GM21717 (cell line): Measurements from ENCODE around the gene TRABD2B.

Experiments used
- ATAC-seq: cut with Tn5 transposase; IDR thresholded peaks from one replicate; pipeline ENCODE4 v1.9.1; 2021; ENCODE audit warnings: mild to moderate bottlenecking, moderate library complexity; ENCODE audit not compliant: unreplicated experiment

TRABD2B gene

GRCh38 chr1:47914218-47914938 is 82.8 kb downstream of the TRABD2B start:
- ATAC-seq: no peak

GRCh38 chr1:47913225-47913823 is 83.9 kb downstream of the TRABD2B start:
- ATAC-seq: no peak

- no peak for ATAC-seq
These were observed 84.4 kb downstream of the TRABD2B start for GRCh38 chr1:47912756-47913155.

- no peak for ATAC-seq
These were observed 85.3 kb downstream of the TRABD2B start for GRCh38 chr1:47911892-47912291.

GRCh38 chr1:47911424-47911823 is 85.8 kb downstream of the TRABD2B start:
- no peak for ATAC-seq

- ATAC-seq: no peak
These were observed 88.9 kb downstream of the TRABD2B start for GRCh38 chr1:47908258-47908657.

- ATAC-seq: no peak
These were observed 90.0 kb downstream of the TRABD2B start for GRCh38 chr1:47907177-47907528.

GRCh38 chr1:47906527-47907176 is 90.5 kb downstream of the TRABD2B start:
- ATAC-seq: no peak

GRCh38 chr1:47906009-47906432 is 91.2 kb downstream of the TRABD2B start:
- ATAC-seq: no peak

GRCh38 chr1:47903723-47904122 is 93.5 kb downstream of the TRABD2B start:
- no peak for ATAC-seq

- ATAC-seq: no peak
These were observed 96.1 kb downstream of the TRABD2B start for GRCh38 chr1:47901001-47901575.

- no peak for ATAC-seq
These were observed 98.9 kb downstream of the TRABD2B start for GRCh38 chr1:47898133-47898845.

GRCh38 chr1:47895279-47896125 is 101.7 kb downstream of the TRABD2B start:
- no peak for ATAC-seq

- ATAC-seq: no peak
These were observed 102.5 kb downstream of the TRABD2B start for GRCh38 chr1:47894410-47895278.

GRCh38 chr1:47893412-47893811 is 103.8 kb downstream of the TRABD2B start:
- ATAC-seq: no peak

GRCh38 chr1:47890779-47891178 is 106.4 kb downstream of the TRABD2B start:
- no peak for ATAC-seq

- ATAC-seq: no peak
These were observed 108.9 kb downstream of the TRABD2B start for GRCh38 chr1:47888294-47888629.

GRCh38 chr1:47887475-47888293 is 109.5 kb downstream of the TRABD2B start:
- no peak for ATAC-seq

- no peak for ATAC-seq
These were observed 110.1 kb downstream of the TRABD2B start for GRCh38 chr1:47887060-47887459.
